IPS DF 4.7 (cell line): ENCODE data around the gene COL9A1.

Source experiments
- DNase-seq: peaks from one replicate; pipeline ENCODE4 v3.0.0-alpha.2; 2013; ENCODE audit warnings: low spot score; ENCODE audit errors: extremely low read depth

COL9A1 gene

GRCh38 chr6:70289299-70289698 is 13.6 kb downstream of the COL9A1 start:
- DNase-seq: no peak

GRCh38 chr6:70286905-70287304 is 16.0 kb downstream of the COL9A1 start:
- DNase-seq: no peak

GRCh38 chr6:70285201-70285600 is 17.7 kb downstream of the COL9A1 start:
- no peak for DNase-seq

DNA sequence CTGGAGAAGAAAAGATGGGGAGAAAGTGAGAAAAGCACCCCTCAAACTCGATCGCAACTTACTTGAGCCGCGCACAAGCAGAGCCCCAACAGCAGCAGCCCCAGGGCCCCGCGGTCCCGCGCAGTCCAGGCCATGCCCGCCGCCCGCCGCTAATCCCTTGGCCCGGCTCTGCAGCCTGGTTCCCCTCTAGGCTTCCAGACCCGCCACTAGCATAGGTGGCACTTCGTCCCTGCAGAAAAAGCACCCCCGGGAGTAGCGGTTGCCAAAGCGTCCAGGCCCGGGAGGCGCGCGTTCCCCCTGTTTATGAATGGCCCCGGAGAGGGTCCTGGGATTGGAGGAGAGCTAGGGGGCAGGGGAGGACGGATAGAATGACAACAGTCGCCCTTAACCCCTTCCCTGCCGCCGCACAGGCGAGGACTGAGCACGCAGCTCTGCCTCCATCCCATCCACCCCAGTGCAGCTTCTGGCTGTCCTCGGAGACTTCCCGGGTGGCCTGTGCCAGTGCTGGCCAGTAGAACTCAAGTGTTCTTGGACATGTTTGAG is 19.9 kb downstream of the COL9A1 start:
- no peak for DNase-seq

- DNase-seq: no peak
Observed at GRCh38 chr6:70282312-70282918, 20.5 kb downstream of the COL9A1 start.

- DNase-seq: no peak
Observed at GRCh38 chr6:70281923-70282311, 21.0 kb downstream of the COL9A1 start.

GRCh38 chr6:70280400-70280853 is 22.5 kb downstream of the COL9A1 start:
- no peak for DNase-seq

- DNase-seq: no peak
Observed at GRCh38 chr6:70277470-70277869, 25.4 kb downstream of the COL9A1 start.

- DNase-seq: no peak
Observed at GRCh38 chr6:70274338-70274737, 28.5 kb downstream of the COL9A1 start.

DNA sequence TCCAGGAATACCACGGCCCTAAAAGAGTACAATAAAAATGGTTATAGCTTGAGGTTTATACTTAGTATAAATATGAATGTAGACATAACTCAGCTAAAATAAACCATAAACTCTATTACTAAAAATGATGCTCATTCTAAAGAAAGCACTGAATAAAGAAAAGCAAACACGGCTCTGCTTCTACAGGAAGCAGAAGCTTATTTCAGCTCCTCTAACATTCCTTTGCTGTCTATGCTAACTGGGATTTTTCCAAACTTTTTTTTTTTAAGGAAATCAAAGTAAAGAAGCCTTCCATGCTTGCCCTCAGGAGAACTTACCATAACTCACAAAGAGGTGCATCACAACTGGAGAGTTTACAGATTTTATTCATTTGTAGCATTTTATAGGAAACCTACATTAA is 30.8 kb downstream of the COL9A1 start:
- no peak for DNase-seq

GRCh38 chr6:70270287-70271005 is 32.4 kb downstream of the COL9A1 start:
- DNase-seq: no peak

GRCh38 chr6:70266142-70266541 is 36.7 kb downstream of the COL9A1 start:
- no peak for DNase-seq

DNA sequence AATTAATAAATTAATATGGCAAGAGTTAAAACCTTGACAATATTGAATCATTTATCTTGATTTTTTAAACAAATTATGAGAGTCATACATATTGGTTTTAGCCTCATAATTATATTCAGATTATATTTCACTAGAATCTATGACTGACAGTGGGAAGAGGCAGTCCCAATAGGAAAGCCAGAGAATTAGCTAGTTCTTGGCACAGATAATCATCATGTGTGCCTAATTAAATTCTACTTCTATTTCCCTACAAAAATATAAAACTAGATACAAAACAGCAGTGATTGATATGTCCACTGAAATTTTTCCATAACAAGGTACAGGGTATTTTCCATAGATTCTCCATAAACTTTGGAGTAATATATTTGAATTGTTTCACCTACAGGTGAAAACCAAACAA is 38.6 kb downstream of the COL9A1 start:
- DNase-seq: no peak

- no peak for DNase-seq
Observed at GRCh38 chr6:70258483-70258882, 44.4 kb downstream of the COL9A1 start.

DNA sequence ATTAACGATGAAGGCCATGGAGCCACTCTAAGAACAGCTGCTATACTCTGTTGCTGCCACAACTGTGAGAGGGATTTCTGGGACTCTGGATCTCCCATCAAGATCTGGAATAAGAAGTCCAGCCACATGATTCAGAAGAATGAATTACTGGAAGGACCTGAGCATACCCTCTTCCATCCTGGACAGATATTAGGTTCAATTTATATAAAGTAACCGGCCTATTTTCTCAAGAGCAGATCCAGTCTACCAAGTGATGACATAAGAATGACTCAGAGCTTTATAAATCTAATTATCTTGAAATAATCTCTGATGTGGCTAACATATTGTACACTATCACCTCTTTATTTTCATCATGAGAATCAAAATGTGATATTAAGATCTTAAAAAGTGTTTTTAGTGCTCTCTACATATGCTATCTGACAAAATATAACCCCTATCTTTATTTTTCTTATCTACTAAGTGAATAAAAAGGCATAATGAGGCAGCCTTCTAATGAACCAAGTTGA is 45.1 kb downstream of the COL9A1 start:
- DNase-seq: no peak

- DNase-seq: no peak
Observed at GRCh38 chr6:70254784-70255183, 48.1 kb downstream of the COL9A1 start.

- no peak for DNase-seq
Observed at GRCh38 chr6:70253923-70254322, 49.0 kb downstream of the COL9A1 start.

DNA sequence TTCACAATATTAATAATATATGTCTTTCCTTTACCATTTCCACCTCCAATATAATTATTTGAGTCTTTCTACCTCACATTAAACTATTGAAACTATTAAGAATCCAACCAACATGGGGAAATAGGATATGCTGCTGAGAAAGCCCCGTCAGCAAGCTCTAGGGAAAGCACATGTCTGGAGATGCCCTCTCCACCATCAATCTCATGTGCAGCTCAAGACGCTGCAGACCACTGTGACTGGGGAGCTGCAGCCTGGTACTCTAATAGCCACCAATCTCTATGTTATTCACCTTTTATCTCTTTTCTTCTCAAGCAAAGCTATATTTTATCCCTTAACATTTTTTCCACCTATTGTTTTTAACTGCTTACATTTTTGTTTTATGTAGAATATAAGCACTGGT is 50.3 kb downstream of the COL9A1 start:
- DNase-seq: no peak

GRCh38 chr6:70246118-70246517 is 56.8 kb downstream of the COL9A1 start:
- no peak for DNase-seq

GRCh38 chr6:70241991-70242420 is 60.9 kb downstream of the COL9A1 start:
- no peak for DNase-seq

DNA sequence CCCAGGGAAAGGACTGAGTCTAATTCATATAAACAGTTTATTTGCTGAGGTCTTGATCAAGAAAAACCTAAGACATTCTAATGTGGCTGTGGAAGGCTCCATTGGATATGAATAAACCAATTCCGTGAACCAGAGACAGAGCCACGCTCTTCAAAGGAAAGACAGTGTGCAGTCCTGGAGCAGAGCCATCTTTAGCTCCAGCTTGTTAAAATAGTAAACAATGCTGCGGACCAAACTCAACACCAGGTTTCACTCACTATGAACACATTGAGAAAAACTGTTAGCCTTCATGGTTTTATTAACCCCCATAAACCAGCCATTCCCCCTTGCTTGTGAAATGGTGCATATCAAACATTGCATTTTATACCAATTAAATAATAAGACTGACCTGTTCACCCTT is 61.9 kb downstream of the COL9A1 start:
- no peak for DNase-seq

DNA sequence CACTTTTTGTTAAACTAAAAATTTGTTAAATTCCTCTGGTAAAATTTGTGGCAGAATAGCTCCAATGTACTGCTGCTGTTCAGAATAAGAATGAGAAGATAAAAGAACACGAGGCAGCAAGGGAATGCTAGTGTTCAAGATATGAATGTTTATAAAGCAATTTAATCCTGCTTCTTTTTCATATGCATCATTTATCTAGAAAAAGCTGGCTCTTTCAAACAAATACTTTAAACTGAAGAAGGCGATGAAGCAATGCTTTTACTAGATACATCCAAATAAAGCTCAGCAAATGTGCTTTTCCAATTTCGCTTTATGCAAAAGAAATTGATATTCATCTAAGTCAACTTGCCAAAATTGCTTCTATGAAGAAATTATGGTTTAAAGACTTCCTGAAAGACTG is 66.5 kb downstream of the COL9A1 start:
- no peak for DNase-seq
